Stimulated activated CD8-positive, alpha-beta memory T cell treated with anti-CD3 and anti-CD28 coated beads, Interleukin-12 subunit alpha, Interleukin-12 subunit beta, amount 100 ng/mL, for 4 hours (primary cell): ENCODE measurements around the gene BHLHE40.

Experiments used
- DNase-seq: peaks from one replicate; pipeline ENCODE4 v3.0.0-alpha.2; 2020; ENCODE audit warnings: low read depth

Gene BHLHE40

DNA sequence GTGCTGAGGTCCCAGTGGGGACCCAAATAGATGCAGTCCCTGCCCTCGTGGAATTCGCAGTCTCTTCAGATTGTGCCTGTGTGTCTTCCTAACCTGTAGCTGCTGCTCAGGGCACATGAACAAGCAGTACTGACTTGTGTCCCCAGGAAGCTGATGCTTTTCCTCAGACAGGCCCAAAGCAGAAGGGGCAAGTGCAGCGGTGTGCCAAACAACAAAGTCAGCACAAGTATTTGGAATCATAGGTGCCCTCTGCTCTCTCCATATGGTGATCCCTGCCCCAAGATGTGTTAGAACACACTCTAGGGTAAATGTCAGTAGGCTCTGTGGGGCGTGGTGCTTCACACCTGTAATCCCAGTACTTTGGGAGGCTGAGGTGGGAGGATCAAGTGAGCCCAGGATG is 21.9 kb downstream of the BHLHE40 start:
- no peak for DNase-seq

DNA sequence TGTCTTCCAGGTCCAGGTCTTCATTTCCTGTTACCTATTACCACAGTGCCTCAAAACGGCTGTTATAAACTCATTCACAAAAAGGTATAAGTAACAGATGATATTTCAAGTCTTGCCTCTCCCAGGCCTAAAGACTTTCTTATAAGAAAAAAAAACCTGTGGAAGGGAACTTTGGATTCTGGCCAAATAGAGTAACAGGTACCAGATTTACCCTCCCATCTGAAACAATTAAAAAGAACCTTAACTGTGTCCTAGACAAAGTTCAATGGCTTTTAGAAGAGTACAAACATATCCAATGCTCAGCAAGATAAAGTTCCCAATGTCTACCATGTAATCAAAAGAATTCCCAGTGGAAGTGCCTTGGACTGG is 22.6 kb downstream of the BHLHE40 start:
- DNase-seq = no peak

- peak; percentile 45 for DNase-seq
These were observed 23.1 kb downstream of the BHLHE40 start for GRCh38 chr3:5002174-5002870.

DNA sequence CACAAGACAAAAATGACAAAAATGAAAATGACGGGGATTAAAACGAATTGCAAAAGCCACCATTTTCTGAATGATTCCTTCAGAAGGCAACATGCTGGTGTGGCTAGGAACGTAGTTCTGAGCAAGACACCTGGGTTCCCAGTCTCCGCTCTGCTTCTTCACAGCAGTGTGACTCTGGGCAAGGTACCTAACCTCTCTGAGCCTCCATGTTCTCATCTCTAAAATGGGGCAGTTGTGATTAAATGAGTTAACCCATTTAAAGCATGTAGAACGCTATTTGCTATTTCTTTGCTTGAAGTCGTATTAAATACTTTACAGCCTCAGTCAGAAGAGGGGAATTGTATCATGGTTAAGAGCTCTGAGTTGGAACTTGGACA is 23.6 kb downstream of the BHLHE40 start:
- DNase-seq = no peak

DNA sequence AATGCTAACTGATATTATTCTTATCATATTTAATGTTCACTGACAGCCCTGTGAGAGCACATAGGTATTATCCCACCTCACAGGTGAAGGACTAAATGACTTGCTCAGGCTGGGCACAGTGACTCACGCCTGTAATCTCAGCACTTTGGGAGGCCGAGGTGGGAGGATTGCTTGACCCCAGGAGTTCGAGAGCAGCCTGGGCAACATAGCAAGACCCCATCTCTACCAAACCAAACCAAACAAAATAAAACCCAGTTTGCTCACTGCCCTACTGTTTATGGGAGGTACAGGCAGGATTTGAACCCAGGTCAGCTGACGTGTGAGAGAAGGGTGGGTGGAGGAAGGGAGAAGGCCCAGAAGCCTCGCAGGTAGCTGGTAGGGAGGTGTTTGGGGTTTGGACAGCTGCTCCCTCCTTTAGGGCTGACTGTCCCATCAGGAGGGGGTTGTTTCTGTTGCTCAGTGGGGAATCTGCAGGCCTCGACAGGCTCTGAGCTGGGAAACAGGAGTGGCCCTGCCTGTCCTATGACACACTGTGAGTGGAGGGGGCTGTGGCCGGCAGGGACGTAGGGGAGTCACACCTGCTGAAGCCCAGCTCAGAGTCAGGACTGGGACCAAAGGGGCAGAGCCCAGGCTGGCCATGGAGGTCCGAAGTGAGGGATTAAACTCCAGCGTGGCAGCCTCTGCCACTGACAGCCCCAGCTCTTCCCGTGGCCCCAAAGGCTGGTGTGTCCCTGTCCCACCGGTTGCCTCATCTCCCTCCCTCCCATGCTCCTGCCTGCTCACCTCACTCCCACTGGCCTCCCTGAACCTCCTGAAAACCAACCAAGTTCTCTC is 25.3 kb downstream of the BHLHE40 start:
- no peak for DNase-seq

GRCh38 chr3:5005367-5005766 is 26.1 kb downstream of the BHLHE40 start:
- DNase-seq = no peak

GRCh38 chr3:5006755-5007202 is 27.5 kb downstream of the BHLHE40 start:
- DNase-seq = peak; percentile 60

DNA sequence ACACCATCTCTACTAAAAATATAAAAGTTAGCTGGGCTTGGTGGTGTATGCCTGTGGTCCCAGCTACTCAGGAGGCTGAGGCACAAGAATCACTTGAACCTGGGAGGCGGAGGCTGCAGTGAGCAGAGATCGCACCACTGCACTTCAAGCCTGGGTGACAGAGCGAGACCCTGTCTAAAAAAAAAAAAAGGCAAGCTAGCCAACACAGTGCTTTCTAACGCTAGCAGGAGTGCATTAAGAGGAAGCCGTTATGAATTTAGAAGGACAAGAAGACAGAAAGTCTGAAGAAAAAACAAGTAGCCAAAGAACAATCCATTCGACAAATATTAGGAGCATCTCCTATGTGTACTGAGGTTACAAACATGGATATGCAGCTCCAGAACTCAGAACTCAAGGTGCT is 28.6 kb downstream of the BHLHE40 start:
- DNase-seq = no peak

GRCh38 chr3:5009506-5010109 is 30.4 kb downstream of the BHLHE40 start:
- no peak for DNase-seq

GRCh38 chr3:5010140-5010539 is 30.9 kb downstream of the BHLHE40 start:
- no peak for DNase-seq

DNA sequence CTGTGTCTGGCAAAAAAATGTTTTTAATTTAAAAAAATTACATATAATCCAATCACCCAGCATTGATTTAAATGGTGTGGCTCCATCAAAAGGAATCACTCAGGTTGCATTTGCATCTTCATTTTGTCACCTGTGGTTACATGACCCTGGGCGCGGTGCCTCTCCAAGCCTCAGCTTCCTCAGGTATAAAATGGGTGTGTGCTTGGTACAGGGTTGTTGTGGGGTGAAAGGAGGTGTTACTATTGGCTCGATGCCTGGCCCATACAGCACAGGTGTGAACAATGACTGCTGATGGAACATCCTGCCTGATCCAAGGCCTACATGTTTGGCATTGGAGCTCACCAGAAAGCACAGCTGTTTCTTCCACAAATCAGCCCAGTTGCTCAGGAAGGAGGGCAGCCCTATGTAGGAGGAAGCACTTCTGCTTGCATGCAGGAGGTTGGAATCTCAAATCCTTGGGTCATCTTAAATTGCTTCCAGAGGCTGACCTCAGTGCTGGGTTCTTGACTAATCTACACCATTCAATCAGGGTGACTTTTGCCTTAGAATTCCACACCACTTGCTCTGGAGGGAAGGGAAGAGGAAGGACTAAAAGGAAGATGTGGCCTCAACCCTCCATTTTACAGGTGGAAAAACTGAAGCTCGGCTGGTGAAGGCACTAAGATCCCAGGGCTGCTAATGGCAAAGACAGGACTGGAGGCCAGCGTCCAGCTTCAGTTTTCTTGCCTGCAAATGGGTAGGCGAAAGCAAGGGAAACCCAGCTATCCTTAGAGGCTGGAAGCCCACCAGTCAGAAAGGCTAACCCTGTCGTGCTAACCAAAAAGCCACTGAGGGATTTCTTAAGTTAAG is 31.7 kb downstream of the BHLHE40 start:
- no peak for DNase-seq

DNA sequence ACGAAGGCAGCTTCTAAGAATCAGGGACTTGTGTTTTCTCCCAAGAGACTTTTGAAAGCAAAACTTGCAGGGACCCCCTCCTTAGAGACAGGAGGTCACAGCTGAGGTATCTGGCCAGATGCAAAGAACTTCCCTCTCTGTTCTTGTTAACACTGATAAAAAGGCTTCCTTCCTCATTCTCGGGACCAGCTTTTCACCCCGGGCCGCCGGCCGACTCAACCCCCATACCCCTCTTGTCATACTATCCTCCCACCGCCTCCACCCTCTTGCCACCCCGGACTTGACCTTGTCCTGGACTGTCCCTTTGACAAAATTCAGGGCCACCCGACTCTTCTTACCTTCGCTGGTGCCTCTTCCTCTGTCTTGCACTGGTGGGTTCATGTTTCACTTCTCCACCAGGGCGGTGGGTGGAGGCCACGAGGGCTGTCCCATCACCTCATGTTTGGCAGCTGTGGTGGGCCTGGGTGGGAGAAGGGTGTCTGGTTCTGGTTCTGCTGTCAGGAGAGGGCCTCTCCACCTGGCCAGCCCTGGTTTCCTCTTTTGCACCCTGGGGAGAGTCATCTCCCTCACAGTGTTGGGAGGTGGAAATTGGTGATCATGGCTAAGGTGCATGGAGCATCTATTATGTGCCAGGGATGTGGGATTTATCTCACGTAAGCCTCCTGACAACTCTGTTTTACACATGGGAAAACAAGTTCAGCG is 32.5 kb downstream of the BHLHE40 start:
- no peak for DNase-seq

DNA sequence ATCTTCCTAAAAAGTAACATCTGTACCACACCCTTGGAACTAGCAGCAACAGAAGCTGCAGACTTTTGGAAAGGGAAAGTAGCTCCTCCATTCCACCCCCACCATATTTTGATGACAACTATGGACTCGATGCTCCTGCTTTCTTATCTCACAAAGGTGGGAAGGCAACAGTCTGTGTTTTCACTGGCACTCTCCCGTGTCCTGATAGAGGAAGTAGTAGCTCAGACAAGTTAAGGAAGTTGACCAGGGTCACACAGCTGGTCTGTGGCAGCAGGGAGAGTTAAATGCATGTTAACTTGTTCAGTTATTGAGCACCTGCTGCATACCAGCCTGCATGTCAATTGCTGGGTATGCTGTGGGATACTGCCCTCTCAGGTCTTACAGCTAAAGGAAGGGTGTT is 33.1 kb downstream of the BHLHE40 start:
- DNase-seq = no peak

- no peak for DNase-seq
These were observed 34.0 kb downstream of the BHLHE40 start for GRCh38 chr3:5013021-5013906.

DNA sequence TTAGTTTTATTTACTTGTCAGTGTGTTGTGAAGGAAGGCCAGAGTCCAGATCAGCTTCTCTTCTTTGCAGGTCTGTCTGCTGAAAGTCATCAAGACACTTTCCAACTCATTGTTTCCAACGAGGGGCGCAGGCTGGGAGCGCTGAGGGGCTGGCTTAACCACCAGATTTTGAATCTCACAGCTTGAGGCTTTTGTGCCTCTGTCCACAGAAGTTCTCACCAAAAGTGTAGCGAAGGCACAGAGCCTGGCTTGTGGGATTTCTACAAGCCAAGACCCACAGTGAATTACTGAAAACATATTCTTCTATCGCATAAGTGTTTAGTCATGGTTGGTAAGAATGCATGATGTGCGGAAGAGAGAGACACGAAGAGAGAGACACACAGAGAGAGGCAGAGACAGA is 35.2 kb downstream of the BHLHE40 start:
- no peak for DNase-seq

DNA sequence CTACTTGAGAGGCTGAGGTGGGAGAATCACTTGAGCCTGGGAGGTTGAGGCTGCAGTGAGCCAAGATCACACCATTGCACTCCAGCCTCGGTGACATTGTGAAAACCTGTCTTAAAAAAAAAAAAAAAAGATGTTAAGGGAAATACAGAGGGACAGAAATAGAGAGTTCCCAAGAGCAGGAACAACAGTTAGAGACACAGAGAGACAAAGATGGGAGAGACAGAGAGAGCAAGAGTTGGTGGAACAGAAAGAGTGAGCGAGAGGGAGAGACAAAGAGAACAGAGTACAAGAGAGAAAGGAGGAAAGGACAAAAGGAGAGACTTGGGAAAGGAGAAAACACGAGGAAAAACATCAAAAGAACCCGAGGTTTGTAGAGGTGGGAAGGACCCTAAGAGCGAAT is 35.8 kb downstream of the BHLHE40 start:
- no peak for DNase-seq

DNA sequence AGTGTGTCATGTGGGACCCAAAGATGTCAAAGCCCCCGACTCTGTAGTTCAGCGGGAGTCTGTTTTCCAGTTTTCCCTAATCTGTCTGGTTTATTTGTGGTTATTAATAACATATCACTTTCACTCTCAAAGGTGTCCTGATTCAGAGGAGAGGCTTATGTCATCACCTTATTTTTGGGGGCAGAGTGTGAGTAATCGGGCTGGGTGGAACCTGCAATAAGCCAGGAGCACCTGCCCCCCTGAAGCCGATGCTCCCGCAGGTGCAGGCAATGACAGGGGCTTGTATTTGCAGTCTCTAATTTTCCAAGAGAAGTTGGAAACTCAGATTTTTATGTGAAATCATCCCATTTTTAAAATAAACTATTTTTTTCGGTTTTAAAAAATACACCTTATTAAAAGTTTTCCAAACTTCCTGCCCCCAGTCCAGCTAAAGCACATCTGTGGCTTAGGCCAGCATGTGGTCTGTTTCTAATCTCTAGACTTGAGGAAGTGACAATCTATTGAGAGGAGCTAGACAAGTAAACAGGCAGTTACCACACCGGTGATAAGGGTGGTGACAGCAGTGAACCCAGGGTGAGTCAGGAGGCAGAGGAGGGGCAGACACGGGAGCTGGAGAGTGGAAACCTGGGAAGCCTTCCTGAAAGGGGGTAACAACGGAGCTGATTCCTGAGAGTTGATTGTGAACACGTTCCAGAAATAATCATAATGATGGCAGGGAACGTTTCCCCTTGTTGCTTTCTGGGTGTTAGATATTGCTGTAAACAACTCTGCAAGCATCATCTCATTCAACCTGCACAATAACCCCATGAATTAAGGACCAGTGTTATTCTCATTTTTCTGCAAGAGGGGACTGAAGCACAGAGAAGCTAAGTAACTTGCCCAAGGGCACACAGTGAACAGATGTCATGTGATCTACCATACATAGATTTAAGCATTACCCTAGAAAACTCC is 37.2 kb downstream of the BHLHE40 start:
- DNase-seq = peak; percentile 25

DNA sequence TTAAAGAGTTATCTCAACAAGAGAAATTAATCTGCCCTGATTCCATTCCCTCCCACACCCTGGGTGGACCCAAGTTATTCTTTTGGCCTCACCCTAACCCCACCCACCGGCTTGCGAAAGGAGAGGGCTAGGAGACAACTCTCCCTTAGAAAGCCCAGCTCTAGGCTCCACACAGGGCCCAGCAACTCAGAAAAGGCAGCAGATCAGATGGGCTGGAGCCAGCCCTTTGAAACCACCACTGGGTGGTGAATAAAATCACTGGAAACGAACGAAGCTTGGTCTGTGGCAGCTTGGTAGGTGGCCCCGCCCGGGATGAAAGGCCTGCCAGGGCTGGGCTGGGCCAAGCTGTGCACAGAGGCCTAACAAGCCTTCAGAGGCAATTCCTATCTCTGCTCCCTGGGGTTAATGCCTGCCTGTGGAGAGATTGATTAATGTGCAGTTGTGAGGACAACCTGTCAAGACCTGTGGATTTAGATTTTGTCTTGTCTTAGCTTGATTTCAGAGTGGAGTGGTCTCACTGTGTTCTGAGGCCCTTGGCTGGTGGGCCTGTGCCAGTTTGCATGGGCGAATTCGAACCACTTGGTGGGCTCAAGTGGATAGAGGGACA is 38.8 kb downstream of the BHLHE40 start:
- no peak for DNase-seq
